H1 (cell line): ENCODE results near the gene ALLC. TPM values are rescaled to one million over a fixed set of nuclear protein-coding genes. Genes with fewer than 3 reads are reported as not detected.

Experiments used
- BACH1 ChIP-seq: IDR thresholded peaks from 2 replicates; pipeline ENCODE4 v1.6.1; 2012; ENCODE audit warnings: low read length, improper control_type of control experiment
- polyA plus RNA-seq, 7 experiments: library from polyadenylated mRNA; depleted of rRNA in 3 of 7; stranded (reverse) in 5 of 7; unstranded in 2 of 7; fragments of >200 nt in 5 of 7; fragments of 200-250 nt in 2 of 7; gene quantifications; 1 replicate in 5 of 7; 2 replicates in 1 of 7; 4 replicates in 1 of 7; pipeline versions ENCODE4 v1.2.1 to v1.2.3, GENCODE V29; 2011 to 2013; ENCODE audit warnings: missing spikeins in 2 of 7, mixed read lengths in 2 of 7
- total RNA-seq: library from RNA; stranded (reverse); fragmentation: NEBNext Ultra II Directional; extraction: Animal tissue kit (Norgen Biotek cat#: 25700); gene quantifications from 2 replicates; pipeline ENCODE4 v1.2.1, GENCODE V29; 2021

Gene ALLC
- total and polyA plus RNA-seq, 2 of the 8 experiments (the other 6 are each of a cell fraction or from before 2014, with no cell fraction given) = not detected

- no peak for TF ChIP-seq BACH1
Measured at GRCh38 chr2:3708576-3708975, 50.6 kb downstream of the ALLC start (continued).
